Chondrocyte (in vitro differentiated cells): ENCODE measurements around the gene TYMP. TPM values are rescaled to one million over a fixed set of nuclear protein-coding genes. Genes with fewer than 3 reads are reported as not detected.

ENCODE experiments used
- DNase-seq: peaks from one replicate; pipeline ENCODE4 v3.0.0; 2021; ENCODE audit warnings: mixed read lengths, low spot score
- H3K27ac Mint-ChIP-seq: one replicate; pipeline ENCODE4 v1.8.0; 2021; ENCODE audit warnings: mild to moderate bottlenecking, moderate library complexity, mixed read lengths; ENCODE audit not compliant: unreplicated experiment
- H3K27me3 Mint-ChIP-seq: 2 replicates; pipeline ENCODE4 v1.8.0; 2021; ENCODE audit warnings: low read depth, mixed read lengths
- H3K36me3 Mint-ChIP-seq: 2 replicates; pipeline ENCODE4 v1.8.0; 2021; ENCODE audit warnings: low read depth, mixed read lengths
- H3K4me1 Mint-ChIP-seq: 2 replicates; pipeline ENCODE4 v1.8.0; 2021; ENCODE audit warnings: low read depth, mild to moderate bottlenecking, mixed read lengths
- H3K4me3 Mint-ChIP-seq: one replicate; pipeline ENCODE4 v1.8.0; 2021; ENCODE audit warnings: mild to moderate bottlenecking, moderate library complexity, mixed read lengths; ENCODE audit not compliant: unreplicated experiment
- H3K9me3 Mint-ChIP-seq: 2 replicates; pipeline ENCODE4 v1.8.0; 2021; ENCODE audit warnings: low read depth, mixed read lengths
- total RNA-seq: library from RNA; stranded (reverse); gene quantifications from 3 replicates; pipeline ENCODE4 v1.2.1, GENCODE V29; 2021
- TF ChIP-seq, protein P1 (sequence below): fragments of 200-600 bp; sonication (generic); IDR thresholded peaks from 2 replicates; pipeline ENCODE4 v1.5.0; 2021; ENCODE audit warnings: antibody characterized with exemption, mild to moderate bottlenecking, moderate library complexity

TYMP gene
- total RNA-seq, 1 donor from 2014 or later = 39.5 TPM

DNA sequence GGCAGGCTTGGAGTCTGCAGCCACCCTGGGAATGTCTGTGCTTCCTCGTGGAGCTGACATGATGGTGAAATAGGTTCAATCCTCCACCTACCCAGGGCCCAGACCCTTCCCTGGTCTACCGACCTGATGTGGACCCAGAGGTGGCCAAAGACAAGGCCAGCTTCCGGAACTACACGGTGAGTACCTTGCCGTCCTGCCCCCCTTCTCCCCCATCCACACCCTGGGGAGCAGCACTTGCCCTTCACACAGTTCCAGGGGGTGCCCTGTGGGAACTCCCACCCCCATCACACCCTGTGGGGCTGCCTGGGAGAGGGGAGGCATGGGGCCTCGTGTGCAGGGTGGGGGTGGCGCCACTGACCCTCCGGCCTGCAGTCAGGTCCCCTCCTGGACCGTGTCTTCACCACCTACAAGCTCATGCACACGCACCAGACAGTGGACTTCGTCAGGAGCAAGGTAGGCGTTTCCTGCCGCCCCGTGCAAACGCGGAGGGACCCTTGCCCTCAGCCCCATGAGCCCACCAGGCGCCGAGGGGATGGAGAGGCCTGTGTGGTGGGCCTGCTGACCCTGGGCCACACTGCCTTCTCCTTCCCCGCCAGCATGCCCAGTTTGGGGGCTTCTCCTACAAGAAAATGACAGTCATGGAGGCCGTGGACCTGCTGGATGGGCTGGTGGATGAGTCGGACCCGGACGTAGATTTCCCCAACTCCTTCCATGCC is 42.4 kb downstream of the TYMP start:
- peaks cover 2% of the 10 kb centered on the region for H3K36me3 Mint-ChIP-seq
- no peak for DNase-seq

DNA sequence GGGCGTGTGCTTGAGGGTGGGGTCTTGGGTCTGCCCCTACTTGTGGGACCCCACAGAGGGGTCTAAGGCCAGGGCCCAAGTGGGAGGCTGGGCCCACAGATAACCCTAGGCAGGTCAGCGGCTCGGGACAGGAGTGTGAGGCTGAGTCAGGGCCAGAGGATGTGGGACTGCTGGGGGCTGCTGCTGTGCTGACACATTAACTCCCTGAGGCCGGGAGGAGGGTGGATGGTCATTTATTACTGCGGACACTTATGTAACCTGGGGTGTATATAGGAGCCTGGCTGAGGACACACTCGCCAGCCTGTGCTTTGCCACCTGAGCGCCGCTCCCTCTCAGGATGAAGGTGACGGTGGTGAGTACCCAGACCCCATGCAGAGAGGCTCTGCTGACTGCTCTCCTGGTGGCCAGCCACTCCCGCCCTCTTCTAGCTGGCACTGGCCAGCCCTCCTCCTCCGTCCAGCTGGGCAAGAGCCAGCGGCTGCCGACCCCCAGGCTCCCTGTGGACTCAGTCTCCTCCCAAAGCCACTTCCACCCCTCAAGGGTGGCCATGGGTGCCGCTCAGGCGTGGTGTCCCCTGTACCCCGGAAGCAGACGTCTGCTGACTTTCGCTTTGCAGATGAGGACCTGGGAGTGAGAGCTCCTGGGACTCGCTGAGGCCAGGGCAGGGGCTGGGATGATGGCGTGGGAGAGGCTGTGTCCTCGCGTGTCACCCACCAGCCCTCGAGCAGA is 43.1 kb downstream of the TYMP start, which contains the start of gene MIOX:
TSS of gene MIOX (plus strand) at position 299 of the 729 bp plus-strand sequence. CDS start at position 338, 39 bp downstream.
- H3K9me3 Mint-ChIP-seq = no peaks in the 10 kb centered on the region
- TF ChIP-seq, protein P1, sequence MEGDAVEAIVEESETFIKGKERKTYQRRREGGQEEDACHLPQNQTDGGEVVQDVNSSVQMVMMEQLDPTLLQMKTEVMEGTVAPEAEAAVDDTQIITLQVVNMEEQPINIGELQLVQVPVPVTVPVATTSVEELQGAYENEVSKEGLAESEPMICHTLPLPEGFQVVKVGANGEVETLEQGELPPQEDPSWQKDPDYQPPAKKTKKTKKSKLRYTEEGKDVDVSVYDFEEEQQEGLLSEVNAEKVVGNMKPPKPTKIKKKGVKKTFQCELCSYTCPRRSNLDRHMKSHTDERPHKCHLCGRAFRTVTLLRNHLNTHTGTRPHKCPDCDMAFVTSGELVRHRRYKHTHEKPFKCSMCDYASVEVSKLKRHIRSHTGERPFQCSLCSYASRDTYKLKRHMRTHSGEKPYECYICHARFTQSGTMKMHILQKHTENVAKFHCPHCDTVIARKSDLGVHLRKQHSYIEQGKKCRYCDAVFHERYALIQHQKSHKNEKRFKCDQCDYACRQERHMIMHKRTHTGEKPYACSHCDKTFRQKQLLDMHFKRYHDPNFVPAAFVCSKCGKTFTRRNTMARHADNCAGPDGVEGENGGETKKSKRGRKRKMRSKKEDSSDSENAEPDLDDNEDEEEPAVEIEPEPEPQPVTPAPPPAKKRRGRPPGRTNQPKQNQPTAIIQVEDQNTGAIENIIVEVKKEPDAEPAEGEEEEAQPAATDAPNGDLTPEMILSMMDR = no peak
- DNase-seq = no peak
- peaks cover 2% of the 10 kb centered on the region for H3K36me3 Mint-ChIP-seq
- peaks cover 27% of the 10 kb centered on the region for H3K4me1 Mint-ChIP-seq
- H3K27ac Mint-ChIP-seq = peak within 1 kb of the TSS; percentile 4
- H3K27me3 Mint-ChIP-seq = no peaks in the 10 kb centered on the region
- no peak within 1 kb of the TSS for H3K4me3 Mint-ChIP-seq

More for the DNA sequence above, 42.4 kb downstream of the TYMP start:
- TF ChIP-seq, protein P1 = no peak
- Mint-ChIP-seq H3K27ac (no peak overlapping the region), H3K27me3 (no peaks in the 10 kb centered on the region), H3K4me1 (peaks cover 27% of the 10 kb centered on the region), H3K4me3 (no peak overlapping the region), H3K9me3 (no peaks in the 10 kb centered on the region)

DNA sequence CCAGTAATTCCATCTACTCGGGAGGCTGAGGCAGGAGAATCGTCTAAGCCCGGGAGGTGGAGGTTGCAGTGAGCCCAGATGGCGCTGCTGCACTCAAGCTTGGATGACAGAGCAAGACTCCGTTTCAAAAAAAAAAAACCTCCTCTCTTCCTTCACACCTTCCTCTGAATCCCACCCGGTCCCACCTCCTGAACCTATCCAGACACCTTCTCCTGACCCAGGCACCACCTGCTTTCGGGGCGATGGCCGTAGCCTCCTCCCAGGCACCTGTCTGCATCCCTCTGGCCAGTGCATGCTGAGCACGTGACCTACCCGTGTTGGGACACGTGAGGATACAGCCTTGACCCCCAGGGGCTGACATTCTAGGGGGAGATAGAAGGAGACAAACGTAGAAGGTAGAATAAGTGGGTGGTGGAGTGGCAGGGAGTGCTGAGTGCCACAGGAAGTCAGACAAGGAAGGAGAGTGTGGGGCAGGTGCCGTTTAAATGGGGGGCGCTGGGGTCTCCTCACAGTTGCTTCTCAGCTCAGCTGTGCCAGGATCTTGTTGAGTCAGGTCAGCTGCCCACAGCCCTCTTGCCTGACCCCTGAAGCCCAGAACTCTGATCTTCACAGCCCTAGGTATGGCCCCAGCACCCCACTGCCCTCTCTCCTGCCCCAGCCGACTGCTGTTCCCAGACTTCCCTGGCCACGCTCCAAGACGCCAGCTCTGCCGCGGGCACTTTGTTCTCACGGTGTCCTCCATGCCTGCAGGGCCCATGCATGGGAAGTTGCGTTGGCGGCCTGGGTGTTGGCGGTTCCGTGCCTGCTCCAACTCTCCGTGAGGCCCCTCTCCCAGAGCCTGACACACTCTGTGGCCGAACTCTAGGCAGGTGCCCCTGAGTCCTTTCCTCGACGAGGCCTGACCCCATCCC is 44.3 kb downstream of the TYMP start:
- peak overlapping the region; percentile 4 for H3K27ac Mint-ChIP-seq
- peaks cover 27% of the 10 kb centered on the region for H3K4me1 Mint-ChIP-seq
- TF ChIP-seq, protein P1 = peak; percentile 31
- no peak overlapping the region for H3K4me3 Mint-ChIP-seq
- no peak for DNase-seq
- H3K9me3 Mint-ChIP-seq = no peaks in the 10 kb centered on the region
- peaks cover 2% of the 10 kb centered on the region for H3K36me3 Mint-ChIP-seq
- no peaks in the 10 kb centered on the region for H3K27me3 Mint-ChIP-seq

DNA sequence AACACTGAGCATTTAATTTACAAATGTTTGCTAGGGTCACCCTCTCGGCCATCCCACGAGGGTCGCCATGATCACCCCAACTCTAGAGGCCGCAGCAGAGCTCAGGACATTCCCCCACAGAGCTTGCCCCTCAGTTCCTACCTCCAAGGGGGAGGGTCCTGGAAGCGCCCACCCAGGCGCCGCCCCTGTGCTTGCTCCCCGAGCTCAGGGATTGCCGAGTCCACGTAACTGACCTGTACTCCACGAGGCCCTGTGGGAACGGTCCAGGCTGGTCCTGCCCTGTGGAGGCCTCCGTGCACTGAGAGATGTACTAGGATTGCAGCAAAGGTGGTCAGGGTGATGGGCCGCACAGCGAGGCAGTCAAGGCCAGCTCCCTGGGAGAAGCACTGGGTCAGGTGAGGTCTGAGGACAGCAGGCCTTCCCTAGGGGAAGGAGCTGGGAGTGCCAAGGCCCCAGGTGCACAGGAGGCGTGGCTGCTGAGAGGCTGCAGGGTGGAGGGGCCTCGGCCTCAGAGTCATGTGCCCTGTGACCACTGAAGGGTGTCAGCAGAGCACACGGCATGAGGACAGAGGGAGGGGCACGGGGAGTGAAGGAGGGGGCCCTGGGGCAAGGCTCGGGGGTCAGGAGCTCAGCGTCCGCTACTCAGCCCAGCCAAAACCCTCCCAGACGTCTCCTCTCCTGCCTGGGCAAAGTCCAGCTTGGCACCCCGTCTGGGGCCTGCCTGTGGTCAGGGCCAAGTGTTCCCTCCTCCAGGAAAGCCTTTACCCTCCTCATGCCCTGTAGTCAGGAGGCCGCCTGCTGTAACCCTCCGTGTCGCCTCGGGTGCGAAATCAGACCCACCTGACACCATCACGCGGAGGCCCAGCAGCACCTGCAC is 45.6 kb downstream of the TYMP start:
- H3K27me3 Mint-ChIP-seq = no peaks in the 10 kb centered on the region
- peak overlapping the region; percentile 27 for H3K27ac Mint-ChIP-seq
- H3K36me3 Mint-ChIP-seq = peaks cover 2% of the 10 kb centered on the region
- H3K4me3 Mint-ChIP-seq = peak overlapping the region; percentile 44
- peaks cover 27% of the 10 kb centered on the region for H3K4me1 Mint-ChIP-seq
- no peaks in the 10 kb centered on the region for H3K9me3 Mint-ChIP-seq
- TF ChIP-seq, protein P1 = no peak
- no peak for DNase-seq
